Skeletal muscle satellite cell (primary cell): Measurements from ENCODE around the gene PCBD1.

Source experiments
- H3K27me3 ChIP-seq: 2 replicates; pipeline ENCODE4 v1.7.0; 2013; ENCODE audit warnings: low read length; ENCODE audit not compliant: control insufficient read depth, insufficient read depth
- H3K36me3 ChIP-seq: 2 replicates; pipeline ENCODE4 v1.7.0; 2013; ENCODE audit warnings: mild to moderate bottlenecking, control low read depth, low read length; ENCODE audit not compliant: insufficient read depth
- H3K4me1 ChIP-seq: 2 replicates; pipeline ENCODE4 v1.7.0; 2013; ENCODE audit warnings: low read length; ENCODE audit not compliant: control insufficient read depth, insufficient read depth
- H3K4me2 ChIP-seq: 2 replicates; pipeline ENCODE4 v1.7.0; 2013; ENCODE audit warnings: mild to moderate bottlenecking, low read length
- H3K4me3 ChIP-seq: 2 replicates; pipeline ENCODE4 v1.7.0; 2013; ENCODE audit warnings: low read length
- H3K9ac ChIP-seq: 2 replicates; pipeline ENCODE4 v1.7.0; 2013; ENCODE audit warnings: mild to moderate bottlenecking, low read depth, low read length, moderate library complexity
- H3K9me3 ChIP-seq: replicated peaks from 2 replicates; pipeline ENCODE4 v1.7.0; 2013; ENCODE audit warnings: mild to moderate bottlenecking, control low read depth, low read length

PCBD1 gene

GRCh38 chr10:70915806-70916205 is 27.4 kb upstream of the PCBD1 start:
- H3K4me2 ChIP-seq, result no peak overlapping the region
- no peaks in the 10 kb centered on the region for H3K4me1 ChIP-seq
- H3K36me3 ChIP-seq, result no peaks in the 10 kb centered on the region
- no peak overlapping the region for H3K4me3 ChIP-seq
- peaks cover 76% of the 10 kb centered on the region for H3K27me3 ChIP-seq
- H3K9ac ChIP-seq, result no peak overlapping the region
- no peaks in the 10 kb centered on the region for H3K9me3 ChIP-seq

- Histone ChIP-seq H3K4me1 (no peaks in the 10 kb centered on the region), H3K4me3 (no peak overlapping the region), H3K4me2 (no peak overlapping the region), H3K36me3 (no peaks in the 10 kb centered on the region), H3K9ac (no peak overlapping the region), H3K27me3 (peaks cover 74% of the 10 kb centered on the region), H3K9me3 (no peaks in the 10 kb centered on the region)
These were observed 26.8 kb upstream of the PCBD1 start for GRCh38 chr10:70915206-70915605.

- H3K4me3 ChIP-seq, result no peak overlapping the region
- no peak overlapping the region for H3K4me2 ChIP-seq
- H3K36me3 ChIP-seq, result no peaks in the 10 kb centered on the region
- peaks cover 75% of the 10 kb centered on the region for H3K27me3 ChIP-seq
- no peaks in the 10 kb centered on the region for H3K4me1 ChIP-seq
- H3K9me3 ChIP-seq, result no peaks in the 10 kb centered on the region
- no peak overlapping the region for H3K9ac ChIP-seq
These were observed 26.0 kb upstream of the PCBD1 start for GRCh38 chr10:70914316-70914864.

- H3K4me3 ChIP-seq, result no peak overlapping the region
- H3K9ac ChIP-seq, result no peak overlapping the region
- H3K4me2 ChIP-seq, result no peak overlapping the region
- no peaks in the 10 kb centered on the region for H3K9me3 ChIP-seq
- no peaks in the 10 kb centered on the region for H3K36me3 ChIP-seq
- H3K4me1 ChIP-seq, result no peaks in the 10 kb centered on the region
- H3K27me3 ChIP-seq, result peaks cover 75% of the 10 kb centered on the region
These were observed 25.5 kb upstream of the PCBD1 start for GRCh38 chr10:70913893-70914240.

GRCh38 chr10:70913191-70913892 is 25.0 kb upstream of the PCBD1 start:
- Histone ChIP-seq H3K27me3 (peaks cover 79% of the 10 kb centered on the region), H3K4me2 (no peak overlapping the region), H3K36me3 (no peaks in the 10 kb centered on the region), H3K9ac (no peak overlapping the region), H3K4me3 (no peak overlapping the region), H3K4me1 (no peaks in the 10 kb centered on the region), H3K9me3 (no peaks in the 10 kb centered on the region)

GRCh38 chr10:70912556-70912955 is 24.2 kb upstream of the PCBD1 start:
- Histone ChIP-seq H3K9me3 (no peaks in the 10 kb centered on the region), H3K4me2 (no peak overlapping the region), H3K27me3 (peaks cover 80% of the 10 kb centered on the region), H3K4me3 (no peak overlapping the region), H3K36me3 (no peaks in the 10 kb centered on the region), H3K9ac (no peak overlapping the region), H3K4me1 (no peaks in the 10 kb centered on the region)

- Histone ChIP-seq H3K9me3 (no peaks in the 10 kb centered on the region), H3K4me3 (no peak overlapping the region), H3K4me2 (no peak overlapping the region), H3K9ac (no peak overlapping the region), H3K27me3 (peaks cover 78% of the 10 kb centered on the region), H3K36me3 (no peaks in the 10 kb centered on the region), H3K4me1 (no peaks in the 10 kb centered on the region)
These were observed 23.0 kb upstream of the PCBD1 start for GRCh38 chr10:70911386-70911785.

GRCh38 chr10:70910486-70911341 is 22.3 kb upstream of the PCBD1 start:
- Histone ChIP-seq H3K4me2 (no peak overlapping the region), H3K9me3 (no peaks in the 10 kb centered on the region), H3K4me1 (no peaks in the 10 kb centered on the region), H3K36me3 (no peaks in the 10 kb centered on the region), H3K27me3 (peaks cover 74% of the 10 kb centered on the region), H3K9ac (no peak overlapping the region), H3K4me3 (no peak overlapping the region)

- Histone ChIP-seq H3K4me1 (no peaks in the 10 kb centered on the region), H3K27me3 (peaks cover 64% of the 10 kb centered on the region), H3K9me3 (no peaks in the 10 kb centered on the region), H3K4me3 (no peak overlapping the region), H3K9ac (no peak overlapping the region), H3K4me2 (no peak overlapping the region), H3K36me3 (no peaks in the 10 kb centered on the region)
These were observed 21.1 kb upstream of the PCBD1 start for GRCh38 chr10:70909326-70909935.

GRCh38 chr10:70908406-70909296 is 20.3 kb upstream of the PCBD1 start:
- Histone ChIP-seq H3K36me3 (no peaks in the 10 kb centered on the region), H3K4me3 (no peak overlapping the region), H3K9me3 (no peaks in the 10 kb centered on the region), H3K4me1 (no peaks in the 10 kb centered on the region), H3K9ac (no peak overlapping the region), H3K27me3 (peaks cover 57% of the 10 kb centered on the region), H3K4me2 (no peak overlapping the region)
